Prostate gland (tissue), 2 donors: ENCODE results near the gene DEFB121.
"Not testable (repeated sequence)": the region's sequence is repeated elsewhere in the genome, so short reads cannot be mapped to it uniquely, and the experiment has no call there.

ENCODE experiments used
- POLR2A ChIP-seq: fragments of 450-650 bp; IDR thresholded peaks from one replicate; pipeline ENCODE4 v1.6.1; 2016; ENCODE audit warnings: antibody characterized with exemption, mild to moderate bottlenecking
- TF ChIP-seq, protein P1 (sequence below), 4 experiments: fragments of 200-600 bp in 2 of 4; fragments of 450-650 bp in 2 of 4; sonication (generic) in 2 of 4; IDR thresholded peaks; 1 replicate in 3 of 4; 2 replicates in 1 of 4; pipeline ENCODE4 v1.5.1; 2016 to 2019; ENCODE audit warnings: antibody characterized with exemption in 4 of 4, mild to moderate bottlenecking in 2 of 4, moderate library complexity in 2 of 4

DNA sequence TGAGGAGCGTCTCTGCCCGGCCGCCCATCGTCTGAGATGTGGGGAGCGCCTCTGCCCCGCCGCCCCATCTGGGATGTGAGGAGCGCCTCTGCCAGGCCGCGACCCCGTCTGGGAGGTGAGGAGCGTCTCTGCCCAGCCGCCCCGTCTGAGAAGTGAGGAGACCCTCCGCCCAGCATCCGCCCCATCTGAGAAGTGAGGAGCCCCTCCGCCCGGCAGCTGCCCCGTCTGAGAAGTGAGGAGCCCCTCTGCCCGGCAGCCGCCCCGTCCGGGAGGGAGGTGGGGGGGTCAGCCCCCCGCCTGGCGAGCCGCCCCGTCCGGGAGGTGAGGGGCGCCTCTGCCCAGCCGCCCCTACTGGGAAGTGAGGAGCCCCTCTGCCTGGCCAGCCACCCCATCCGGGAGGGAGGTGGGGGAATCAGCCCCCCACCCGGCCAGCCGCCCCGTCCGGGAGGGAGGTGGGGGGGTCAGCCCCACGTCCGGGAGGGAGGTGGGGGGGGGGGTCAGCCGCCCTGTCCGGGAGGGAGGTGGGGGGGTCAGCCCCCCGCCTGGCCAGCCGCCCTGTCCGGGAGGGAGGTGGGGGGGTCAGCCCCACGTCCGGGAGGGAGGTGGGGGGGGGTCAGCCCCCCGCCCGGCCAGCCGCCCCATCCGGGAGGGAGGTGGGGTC is 21.0 kb upstream of the DEFB121 start:
- TF ChIP-seq, protein P1, sequence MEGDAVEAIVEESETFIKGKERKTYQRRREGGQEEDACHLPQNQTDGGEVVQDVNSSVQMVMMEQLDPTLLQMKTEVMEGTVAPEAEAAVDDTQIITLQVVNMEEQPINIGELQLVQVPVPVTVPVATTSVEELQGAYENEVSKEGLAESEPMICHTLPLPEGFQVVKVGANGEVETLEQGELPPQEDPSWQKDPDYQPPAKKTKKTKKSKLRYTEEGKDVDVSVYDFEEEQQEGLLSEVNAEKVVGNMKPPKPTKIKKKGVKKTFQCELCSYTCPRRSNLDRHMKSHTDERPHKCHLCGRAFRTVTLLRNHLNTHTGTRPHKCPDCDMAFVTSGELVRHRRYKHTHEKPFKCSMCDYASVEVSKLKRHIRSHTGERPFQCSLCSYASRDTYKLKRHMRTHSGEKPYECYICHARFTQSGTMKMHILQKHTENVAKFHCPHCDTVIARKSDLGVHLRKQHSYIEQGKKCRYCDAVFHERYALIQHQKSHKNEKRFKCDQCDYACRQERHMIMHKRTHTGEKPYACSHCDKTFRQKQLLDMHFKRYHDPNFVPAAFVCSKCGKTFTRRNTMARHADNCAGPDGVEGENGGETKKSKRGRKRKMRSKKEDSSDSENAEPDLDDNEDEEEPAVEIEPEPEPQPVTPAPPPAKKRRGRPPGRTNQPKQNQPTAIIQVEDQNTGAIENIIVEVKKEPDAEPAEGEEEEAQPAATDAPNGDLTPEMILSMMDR (IDR thresholded peaks at IDR 0.05), result not testable (repeated sequence)
- TF ChIP-seq POLR2A, result not testable (repeated sequence)
